Fibroblast of lung (primary cell): ENCODE results near the gene SYN1.

Experiments used
- EZH2 ChIP-seq: IDR thresholded peaks from 2 replicates; pipeline ENCODE4 v1.5.1; 2012; ENCODE audit warnings: low read length, control low read depth, mild to moderate bottlenecking; ENCODE audit errors: missing control alignments
- TF ChIP-seq, protein P1 (sequence below), 2 donors: IDR thresholded peaks in 1 of 2; conservative IDR thresholded peaks in 1 of 2; 1 replicate in 1 of 2; 2 replicates in 1 of 2; pipeline ENCODE4 v1.5.1; 2011 to 2012; ENCODE audit warnings: low read length in 2 of 2, control low read depth in 1 of 2, inconsistent platforms in 1 of 2, low read depth in 1 of 2, mild to moderate bottlenecking in 1 of 2

DNA sequence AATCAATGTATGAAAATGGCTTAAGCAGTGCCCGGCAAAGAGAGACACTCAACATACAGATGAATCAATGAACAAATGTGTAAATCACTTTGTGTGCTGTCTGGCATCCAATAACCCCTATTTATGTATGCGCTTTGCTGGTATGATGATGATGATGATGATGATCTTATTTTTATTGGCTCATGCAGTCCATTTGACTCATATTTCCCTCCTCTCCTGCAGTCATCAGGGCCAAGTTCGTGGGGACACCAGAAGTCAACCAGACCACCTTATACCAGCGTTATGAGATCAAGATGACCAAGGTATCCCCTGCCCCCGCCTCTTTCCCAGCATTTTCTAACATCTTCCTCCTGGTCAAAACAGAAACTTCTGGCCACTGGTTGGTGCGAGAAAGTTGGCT lies 34.9 kb downstream of the SYN1 start:
- TF ChIP-seq EZH2, result no peak
- TF ChIP-seq, protein P1, sequence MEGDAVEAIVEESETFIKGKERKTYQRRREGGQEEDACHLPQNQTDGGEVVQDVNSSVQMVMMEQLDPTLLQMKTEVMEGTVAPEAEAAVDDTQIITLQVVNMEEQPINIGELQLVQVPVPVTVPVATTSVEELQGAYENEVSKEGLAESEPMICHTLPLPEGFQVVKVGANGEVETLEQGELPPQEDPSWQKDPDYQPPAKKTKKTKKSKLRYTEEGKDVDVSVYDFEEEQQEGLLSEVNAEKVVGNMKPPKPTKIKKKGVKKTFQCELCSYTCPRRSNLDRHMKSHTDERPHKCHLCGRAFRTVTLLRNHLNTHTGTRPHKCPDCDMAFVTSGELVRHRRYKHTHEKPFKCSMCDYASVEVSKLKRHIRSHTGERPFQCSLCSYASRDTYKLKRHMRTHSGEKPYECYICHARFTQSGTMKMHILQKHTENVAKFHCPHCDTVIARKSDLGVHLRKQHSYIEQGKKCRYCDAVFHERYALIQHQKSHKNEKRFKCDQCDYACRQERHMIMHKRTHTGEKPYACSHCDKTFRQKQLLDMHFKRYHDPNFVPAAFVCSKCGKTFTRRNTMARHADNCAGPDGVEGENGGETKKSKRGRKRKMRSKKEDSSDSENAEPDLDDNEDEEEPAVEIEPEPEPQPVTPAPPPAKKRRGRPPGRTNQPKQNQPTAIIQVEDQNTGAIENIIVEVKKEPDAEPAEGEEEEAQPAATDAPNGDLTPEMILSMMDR (conservative IDR thresholded peaks at IDR 0.05 in 1 of 2, IDR thresholded peaks at IDR 0.05 in 1 of 2; ENCODE audit: low read depth in 1 of 2, low read length in 2 of 2), result no peak
